WTC11 (cell line): ENCODE measurements around the gene CGA. TPM values are rescaled to one million over a fixed set of nuclear protein-coding genes. Genes with fewer than 3 reads are reported as not detected.

Experiments used
- ATAC-seq: fragments of 200-7000 bp; cut with Tn5 transposase; 2 replicates; pipeline ENCODE4 v1.10.0; 2021; ENCODE audit warnings: mild to moderate bottlenecking, moderate library complexity
- CTCF ChIA-PET: fragments of 300-600 bp; sonication (Branson Sonifier 250); formaldehyde crosslinking; loops from one replicate; lab custom pipeline; 2021; ENCODE audit warnings: antibody characterized with exemption; lab: Charles Lee
- POLR2A ChIA-PET: fragments of 350-600 bp; sonication (Branson Sonifier 250); formaldehyde crosslinking; loops from one replicate; lab custom pipeline; 2021; ENCODE audit warnings: antibody characterized with exemption; lab: Charles Lee
- DNase-seq: peaks from one replicate; pipeline ENCODE4 v3.0.0; 2021; ENCODE audit warnings: low spot score
- H3K27ac Mint-ChIP-seq: 2 replicates; pipeline ENCODE4 v1.8.0; 2021; ENCODE audit warnings: mixed read lengths
- H3K27me3 Mint-ChIP-seq: 2 replicates; pipeline ENCODE4 v1.8.0; 2021; ENCODE audit warnings: low read depth, mild to moderate bottlenecking, moderate library complexity, mixed read lengths
- H3K36me3 Mint-ChIP-seq: 2 replicates; pipeline ENCODE4 v1.8.0; 2021; ENCODE audit warnings: mixed read lengths
- H3K4me1 Mint-ChIP-seq: 2 replicates; pipeline ENCODE4 v1.8.0; 2022; ENCODE audit warnings: mixed read lengths
- H3K4me3 Mint-ChIP-seq: 2 replicates; pipeline ENCODE4 v1.8.0; 2021; ENCODE audit warnings: mild to moderate bottlenecking, moderate library complexity, mixed read lengths
- H3K9me3 Mint-ChIP-seq: 2 replicates; pipeline ENCODE4 v1.8.0; 2021; ENCODE audit warnings: mixed read lengths
- ATF1 ChIP-seq: sonication (generic); formaldehyde crosslinking; IDR thresholded peaks from 2 replicates; pipeline ENCODE4 v1.8.1; 2023; ENCODE audit warnings: mild to moderate bottlenecking, moderate library complexity, missing genetic modification reagents
- CBFB ChIP-seq: sonication (generic); formaldehyde crosslinking; IDR thresholded peaks from 2 replicates; pipeline ENCODE4 v1.8.1; 2022; ENCODE audit warnings: mild to moderate bottlenecking, low read depth, missing genetic modification reagents
- CREB1 ChIP-seq: sonication (generic); formaldehyde crosslinking; IDR thresholded peaks from 2 replicates; pipeline ENCODE4 v1.8.0; 2023; ENCODE audit warnings: mild to moderate bottlenecking, missing genetic modification reagents
- CREM ChIP-seq: sonication (generic); formaldehyde crosslinking; IDR thresholded peaks from 2 replicates; pipeline ENCODE4 v1.8.1; 2022; ENCODE audit warnings: mild to moderate bottlenecking, missing genetic modification reagents, moderate library complexity
- ESRRA ChIP-seq: sonication (generic); formaldehyde crosslinking; IDR thresholded peaks from 2 replicates; pipeline ENCODE4 v1.8.1; 2022; ENCODE audit warnings: mild to moderate bottlenecking, missing genetic modification reagents, borderline replicate concordance
- FOXJ3 ChIP-seq: sonication (generic); formaldehyde crosslinking; IDR thresholded peaks from 2 replicates; pipeline ENCODE4 v1.9.0; 2021; ENCODE audit warnings: missing genetic modification reagents, mild to moderate bottlenecking, borderline replicate concordance
- FOXK1 ChIP-seq: sonication (generic); formaldehyde crosslinking; IDR thresholded peaks from 2 replicates; pipeline ENCODE4 v1.8.0; 2022; ENCODE audit warnings: mild to moderate bottlenecking, moderate library complexity, missing genetic modification reagents
- FOXP1 ChIP-seq: sonication (generic); formaldehyde crosslinking; IDR thresholded peaks from 2 replicates; pipeline ENCODE4 v1.8.0; 2022; ENCODE audit warnings: missing genetic modification reagents, mild to moderate bottlenecking, moderate library complexity, borderline replicate concordance
- IRF2 ChIP-seq: sonication (generic); formaldehyde crosslinking; IDR thresholded peaks from 2 replicates; pipeline ENCODE4 v1.8.0; 2022; ENCODE audit warnings: low read depth, missing genetic modification reagents, borderline replicate concordance
- MXD4 ChIP-seq: fragments of 250-450 bp; sonication (Bioruptor Pico); IDR thresholded peaks from 2 replicates; pipeline ENCODE4 v1.8.0; 2021; ENCODE audit warnings: mild to moderate bottlenecking, moderate library complexity, borderline replicate concordance
- NFYB ChIP-seq: sonication (generic); formaldehyde crosslinking; conservative IDR thresholded peaks from 2 replicates; pipeline ENCODE4 v1.8.0; 2022; ENCODE audit warnings: low read depth, missing genetic modification reagents
- NR1H2 ChIP-seq: sonication (generic); formaldehyde crosslinking; IDR thresholded peaks from 2 replicates; pipeline ENCODE4 v1.9.0; 2021; ENCODE audit warnings: mild to moderate bottlenecking, moderate library complexity, missing genetic modification reagents
- RELA ChIP-seq: sonication (generic); formaldehyde crosslinking; IDR thresholded peaks from 2 replicates; pipeline ENCODE4 v1.8.1; 2022; ENCODE audit warnings: missing genetic modification reagents, mild to moderate bottlenecking, borderline replicate concordance
- SP1 ChIP-seq: sonication (generic); formaldehyde crosslinking; conservative IDR thresholded peaks from 2 replicates; pipeline ENCODE4 v1.8.1; 2022; ENCODE audit warnings: missing genetic modification reagents
- ZNF416 ChIP-seq: fragments of 250-450 bp; sonication (Bioruptor Pico); IDR thresholded peaks from 2 replicates; pipeline ENCODE4 v1.9.0; 2021; ENCODE audit warnings: mild to moderate bottlenecking, inconsistent platforms
- total RNA-seq: library from RNA; stranded (reverse); gene quantifications from 3 replicates; pipeline ENCODE4 v1.2.3, GENCODE V29; 2021
- TF ChIP-seq, protein P1 (sequence below): sonication (generic); formaldehyde crosslinking; IDR thresholded peaks from 2 replicates; pipeline ENCODE4 v1.8.1; 2022; ENCODE audit warnings: missing genetic modification reagents, borderline replicate concordance
- TF ChIP-seq, protein P2 (sequence below): sonication (generic); formaldehyde crosslinking; IDR thresholded peaks from 2 replicates; pipeline ENCODE4 v1.8.1; 2023; ENCODE audit warnings: mild to moderate bottlenecking, missing genetic modification reagents
- TF ChIP-seq, protein P3 (sequence below): sonication (generic); formaldehyde crosslinking; IDR thresholded peaks from 2 replicates; pipeline ENCODE4 v1.8.1; 2022; ENCODE audit warnings: mild to moderate bottlenecking, moderate library complexity, missing genetic modification reagents

CGA gene
- total RNA-seq, 1 experiment from 2014 or later = not detected

DNA sequence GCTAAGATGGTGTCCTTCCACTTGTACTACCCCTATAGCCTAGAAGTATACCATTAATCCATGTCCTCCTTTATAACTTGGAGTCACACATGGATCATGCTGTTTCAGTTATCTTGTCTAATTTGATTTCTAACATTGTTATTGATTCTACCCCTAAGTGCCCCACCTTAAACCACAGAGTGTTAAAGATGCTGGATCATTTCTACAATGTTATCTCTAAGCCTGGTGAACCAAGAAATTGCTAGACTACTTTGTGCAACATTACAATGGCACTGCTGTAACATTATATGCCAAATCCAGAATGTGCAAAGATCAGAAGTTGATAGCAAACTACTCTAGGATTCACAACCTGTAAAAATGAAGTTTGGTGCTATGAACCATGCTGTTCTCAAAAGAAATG is 1.7 kb downstream of the CGA start:
- ChIA-PET POLR2A (no interaction called here), CTCF (interaction anchor here (3.5 kb wide), 1 partner anchor 14 kb away, joined by 18 read pairs; no protein-coding TSS in a partner anchor)
- ATAC-seq = no peak

GRCh38 chr6:87092435-87092834 is 2.5 kb downstream of the CGA start:
- no peak for DNase-seq
- H3K4me3 Mint-ChIP-seq = no peak overlapping the region
- H3K27me3 Mint-ChIP-seq = no peaks in the 10 kb centered on the region
- H3K9me3 Mint-ChIP-seq = no peaks in the 10 kb centered on the region
- TF ChIP-seq, protein P1, sequence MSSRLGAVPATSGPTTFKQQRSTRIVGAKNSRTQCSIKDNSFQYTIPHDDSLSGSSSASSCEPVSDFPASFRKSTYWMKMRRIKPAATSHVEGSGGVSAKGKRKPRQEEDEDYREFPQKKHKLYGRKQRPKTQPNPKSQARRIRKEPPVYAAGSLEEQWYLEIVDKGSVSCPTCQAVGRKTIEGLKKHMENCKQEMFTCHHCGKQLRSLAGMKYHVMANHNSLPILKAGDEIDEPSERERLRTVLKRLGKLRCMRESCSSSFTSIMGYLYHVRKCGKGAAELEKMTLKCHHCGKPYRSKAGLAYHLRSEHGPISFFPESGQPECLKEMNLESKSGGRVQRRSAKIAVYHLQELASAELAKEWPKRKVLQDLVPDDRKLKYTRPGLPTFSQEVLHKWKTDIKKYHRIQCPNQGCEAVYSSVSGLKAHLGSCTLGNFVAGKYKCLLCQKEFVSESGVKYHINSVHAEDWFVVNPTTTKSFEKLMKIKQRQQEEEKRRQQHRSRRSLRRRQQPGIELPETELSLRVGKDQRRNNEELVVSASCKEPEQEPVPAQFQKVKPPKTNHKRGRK (CRISPR knock-in tag) = peak; percentile 89; the same call in 1 of the 2 replicates
- TF ChIP-seq, protein P2, sequence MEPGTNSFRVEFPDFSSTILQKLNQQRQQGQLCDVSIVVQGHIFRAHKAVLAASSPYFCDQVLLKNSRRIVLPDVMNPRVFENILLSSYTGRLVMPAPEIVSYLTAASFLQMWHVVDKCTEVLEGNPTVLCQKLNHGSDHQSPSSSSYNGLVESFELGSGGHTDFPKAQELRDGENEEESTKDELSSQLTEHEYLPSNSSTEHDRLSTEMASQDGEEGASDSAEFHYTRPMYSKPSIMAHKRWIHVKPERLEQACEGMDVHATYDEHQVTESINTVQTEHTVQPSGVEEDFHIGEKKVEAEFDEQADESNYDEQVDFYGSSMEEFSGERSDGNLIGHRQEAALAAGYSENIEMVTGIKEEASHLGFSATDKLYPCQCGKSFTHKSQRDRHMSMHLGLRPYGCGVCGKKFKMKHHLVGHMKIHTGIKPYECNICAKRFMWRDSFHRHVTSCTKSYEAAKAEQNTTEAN (CRISPR knock-in tag) = no peak
- TF ChIP-seq, all 79 proteins: peak for 1
- ChIA-PET CTCF (interaction anchor here (4.1 kb wide), 1 partner anchor 13 kb away, joined by 33 read pairs; no protein-coding TSS in a partner anchor), POLR2A (no interaction called here)
- H3K36me3 Mint-ChIP-seq = no peaks in the 10 kb centered on the region
- 0 out of 2 replicates have a peak, but pooled peaks cover 5% of the 10 kb centered on the region for H3K4me1 Mint-ChIP-seq
- ATAC-seq = no peak
- H3K27ac Mint-ChIP-seq = no peak overlapping the region

More for the DNA sequence above, 1.7 kb downstream of the CGA start:
- H3K4me1 Mint-ChIP-seq = 0 out of 2 replicates have a peak, but pooled peaks cover 5% of the 10 kb centered on the region
- no peaks in the 10 kb centered on the region for H3K9me3 Mint-ChIP-seq
- no peak overlapping the region for H3K27ac Mint-ChIP-seq
- TF ChIP-seq CBFB (CRISPR knock-in tag) (no peak), SP1 (no peak), FOXP1 (CRISPR knock-in tag) (no peak), FOXJ3 (no peak), ATF1 (CRISPR knock-in tag) (no peak)
- TF ChIP-seq, protein P3, sequence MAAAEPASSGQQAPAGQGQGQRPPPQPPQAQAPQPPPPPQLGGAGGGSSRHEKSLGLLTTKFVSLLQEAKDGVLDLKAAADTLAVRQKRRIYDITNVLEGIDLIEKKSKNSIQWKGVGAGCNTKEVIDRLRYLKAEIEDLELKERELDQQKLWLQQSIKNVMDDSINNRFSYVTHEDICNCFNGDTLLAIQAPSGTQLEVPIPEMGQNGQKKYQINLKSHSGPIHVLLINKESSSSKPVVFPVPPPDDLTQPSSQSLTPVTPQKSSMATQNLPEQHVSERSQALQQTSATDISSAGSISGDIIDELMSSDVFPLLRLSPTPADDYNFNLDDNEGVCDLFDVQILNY (CRISPR knock-in tag) = no peak
- TF ChIP-seq, protein P1 (CRISPR knock-in tag) = no peak
- no peaks in the 10 kb centered on the region for H3K36me3 Mint-ChIP-seq
- no peaks in the 10 kb centered on the region for H3K27me3 Mint-ChIP-seq
- no peak for DNase-seq
- H3K4me3 Mint-ChIP-seq = no peak overlapping the region

GRCh38 chr6:87089135-87089534 is 5.8 kb downstream of the CGA start:
- no peaks in the 10 kb centered on the region for H3K4me1 Mint-ChIP-seq
- ATAC-seq (no peak), DNase-seq (no peak)
- ChIA-PET POLR2A (no interaction called here), CTCF (interaction anchor here (4.1 kb wide), 1 partner anchor 10 kb away, joined by 33 read pairs; no protein-coding TSS in a partner anchor)
- no peaks in the 10 kb centered on the region for H3K36me3 Mint-ChIP-seq
- no peak overlapping the region for H3K27ac Mint-ChIP-seq
- no peaks in the 10 kb centered on the region for H3K9me3 Mint-ChIP-seq
- TF ChIP-seq ESRRA (no peak), CREB1 (CRISPR knock-in tag) (no peak), RELA (no peak), SP1 (no peak), CREM (CRISPR knock-in tag) (no peak), ZNF416 (CRISPR knock-in tag) (no peak), MXD4 (CRISPR knock-in tag) (no peak), NR1H2 (CRISPR knock-in tag) (no peak), CBFB (CRISPR knock-in tag) (no peak), NFYB (no peak), IRF2 (CRISPR knock-in tag) (no peak), FOXK1 (CRISPR knock-in tag) (no peak)
- TF ChIP-seq, protein P1 (CRISPR knock-in tag) = no peak
- H3K27me3 Mint-ChIP-seq = no peaks in the 10 kb centered on the region
- no peak overlapping the region for H3K4me3 Mint-ChIP-seq
